WERI-Rb-1 (cell line): Measurements from ENCODE around the gene SSTR3.
"Not testable (repeated sequence)": the region's sequence is repeated elsewhere in the genome, so short reads cannot be mapped to it uniquely, and the experiment has no call there.

Experiments used
- DNase-seq: peaks from one replicate; pipeline ENCODE4 v3.0.0-alpha.2; 2020
- H3K27ac ChIP-seq: fragments of 250-450 bp; sonication (Bioruptor Pico); 2 replicates; pipeline ENCODE4 v1.5.1; 2020; ENCODE audit warnings: mild to moderate bottlenecking, moderate library complexity
- H3K27me3 ChIP-seq: fragments of 250-450 bp; sonication (Bioruptor Pico); 2 replicates; pipeline ENCODE4 v1.5.1; 2021; ENCODE audit warnings: mild to moderate bottlenecking, low read depth, moderate library complexity; ENCODE audit not compliant: insufficient read depth, severe bottlenecking
- H3K36me3 ChIP-seq: fragments of 250-450 bp; sonication (Bioruptor Pico); 2 replicates; pipeline ENCODE4 v1.5.1; 2020; ENCODE audit warnings: mild to moderate bottlenecking, moderate library complexity
- H3K4me3 ChIP-seq: 2 replicates; pipeline ENCODE4 v1.5.1; 2011; ENCODE audit warnings: low read depth, mild to moderate bottlenecking, control low read depth, low read length
- H3K9me3 ChIP-seq: fragments of 250-450 bp; sonication (Bioruptor Pico); 2 replicates; pipeline ENCODE4 v1.5.1; 2021; ENCODE audit warnings: mild to moderate bottlenecking, moderate library complexity; ENCODE audit not compliant: severe bottlenecking
- CTCF ChIP-seq: IDR thresholded peaks from 2 replicates; pipeline ENCODE4 v1.5.1; 2011; ENCODE audit warnings: low read depth, mild to moderate bottlenecking, control low read depth, inconsistent platforms, low read length

Gene SSTR3

DNA sequence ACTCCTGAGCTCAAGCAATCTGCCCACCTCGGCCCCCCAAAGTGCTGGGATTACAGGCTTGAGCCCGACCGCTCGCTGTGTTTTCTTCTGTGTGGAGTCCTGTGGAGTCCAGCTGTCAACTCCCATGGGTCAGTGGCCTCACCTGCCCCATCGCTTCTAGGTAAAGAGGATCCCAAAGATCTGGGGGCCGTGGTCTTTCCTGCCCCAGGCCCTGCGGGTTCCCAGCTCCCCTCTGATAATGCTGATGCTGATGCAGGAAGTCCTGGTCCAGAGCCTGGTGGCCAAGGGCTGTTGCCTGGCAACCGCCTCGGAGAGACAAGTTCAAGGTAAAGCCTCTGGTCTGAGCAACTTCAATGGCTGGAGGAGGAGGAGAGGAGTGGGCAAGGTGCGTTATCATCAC lies 9.6 kb downstream of the SSTR3 start:
- DNase-seq = no peak
- H3K36me3 ChIP-seq = no peaks in the 10 kb centered on the region
- H3K27me3 ChIP-seq = no peaks in the 10 kb centered on the region
- TF ChIP-seq CTCF = no peak
- no peaks in the 10 kb centered on the region for H3K9me3 ChIP-seq
- no peak overlapping the region for H3K27ac ChIP-seq
- no peak overlapping the region for H3K4me3 ChIP-seq

DNA sequence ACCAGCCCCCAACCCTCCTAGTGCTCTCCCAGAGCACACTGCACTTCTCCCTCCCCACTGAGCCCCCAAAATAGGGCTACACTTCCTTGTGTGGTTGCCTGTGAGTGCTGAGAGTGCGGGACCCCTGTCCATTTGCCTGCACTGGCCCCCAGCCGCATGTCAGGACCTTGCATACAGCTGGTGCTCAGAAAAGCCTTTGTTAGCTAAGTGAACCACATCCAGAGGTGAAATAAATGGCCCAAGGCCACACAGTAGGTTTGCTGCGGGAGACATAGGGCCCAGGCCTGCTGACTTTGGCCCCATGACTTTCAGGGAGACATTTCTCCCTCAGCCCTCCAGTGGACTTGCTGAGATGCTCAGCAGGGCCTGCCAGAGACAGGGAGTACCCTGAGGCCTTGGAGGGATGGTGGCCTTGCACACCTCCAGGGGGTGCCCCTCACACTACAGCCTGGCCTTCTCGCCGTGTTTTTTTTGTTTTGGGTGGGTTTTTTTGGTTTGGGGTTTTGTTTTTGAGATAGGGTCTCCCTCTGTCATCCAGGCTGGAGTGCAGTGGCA lies 10.2 kb downstream of the SSTR3 start:
- no peak overlapping the region for H3K27ac ChIP-seq
- H3K36me3 ChIP-seq = no peaks in the 10 kb centered on the region
- H3K4me3 ChIP-seq = no peak overlapping the region
- no peak for TF ChIP-seq CTCF
- no peak for DNase-seq
- H3K27me3 ChIP-seq = no peaks in the 10 kb centered on the region
- H3K9me3 ChIP-seq = no peaks in the 10 kb centered on the region

DNA sequence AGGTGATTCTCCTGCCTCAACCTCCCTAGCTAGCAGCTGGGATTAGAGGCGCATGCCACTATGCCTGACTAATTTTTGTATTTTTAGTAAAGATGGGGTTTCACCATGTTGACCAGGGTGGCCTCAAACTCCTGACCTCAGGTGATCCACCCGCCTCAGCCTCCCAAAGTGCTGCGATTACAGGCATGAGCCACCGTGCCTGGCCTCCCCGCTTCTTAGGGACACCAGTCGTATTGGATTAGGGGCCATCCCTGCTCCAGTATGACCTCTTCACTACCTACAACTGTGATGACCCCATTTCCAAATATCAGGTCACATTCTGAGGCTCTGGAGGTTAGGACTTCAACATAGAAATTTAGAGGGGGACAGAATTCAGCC lies 10.8 kb downstream of the SSTR3 start:
- not testable (repeated sequence) for H3K9me3 ChIP-seq, DNase-seq, H3K27me3 ChIP-seq, H3K36me3 ChIP-seq, H3K4me3 ChIP-seq, H3K27ac ChIP-seq

- no peaks in the 10 kb centered on the region for H3K36me3 ChIP-seq
- no peak overlapping the region for H3K27ac ChIP-seq
- no peak for TF ChIP-seq CTCF
- DNase-seq = no peak
- H3K9me3 ChIP-seq = no peaks in the 10 kb centered on the region
- H3K27me3 ChIP-seq = no peaks in the 10 kb centered on the region
- H3K4me3 ChIP-seq = no peak overlapping the region
Observed at GRCh38 chr22:37199760-37200108, 12.5 kb downstream of the SSTR3 start.

- no peaks in the 10 kb centered on the region for H3K9me3 ChIP-seq
- peak; percentile 98 for DNase-seq
- no peaks in the 10 kb centered on the region for H3K36me3 ChIP-seq
- peak; percentile 92 for TF ChIP-seq CTCF
- H3K27me3 ChIP-seq = no peaks in the 10 kb centered on the region
- peak overlapping the region; percentile 89 for H3K27ac ChIP-seq
- peak overlapping the region; percentile 90 for H3K4me3 ChIP-seq
Observed at GRCh38 chr22:37199103-37199759, 13.0 kb downstream of the SSTR3 start.

DNA sequence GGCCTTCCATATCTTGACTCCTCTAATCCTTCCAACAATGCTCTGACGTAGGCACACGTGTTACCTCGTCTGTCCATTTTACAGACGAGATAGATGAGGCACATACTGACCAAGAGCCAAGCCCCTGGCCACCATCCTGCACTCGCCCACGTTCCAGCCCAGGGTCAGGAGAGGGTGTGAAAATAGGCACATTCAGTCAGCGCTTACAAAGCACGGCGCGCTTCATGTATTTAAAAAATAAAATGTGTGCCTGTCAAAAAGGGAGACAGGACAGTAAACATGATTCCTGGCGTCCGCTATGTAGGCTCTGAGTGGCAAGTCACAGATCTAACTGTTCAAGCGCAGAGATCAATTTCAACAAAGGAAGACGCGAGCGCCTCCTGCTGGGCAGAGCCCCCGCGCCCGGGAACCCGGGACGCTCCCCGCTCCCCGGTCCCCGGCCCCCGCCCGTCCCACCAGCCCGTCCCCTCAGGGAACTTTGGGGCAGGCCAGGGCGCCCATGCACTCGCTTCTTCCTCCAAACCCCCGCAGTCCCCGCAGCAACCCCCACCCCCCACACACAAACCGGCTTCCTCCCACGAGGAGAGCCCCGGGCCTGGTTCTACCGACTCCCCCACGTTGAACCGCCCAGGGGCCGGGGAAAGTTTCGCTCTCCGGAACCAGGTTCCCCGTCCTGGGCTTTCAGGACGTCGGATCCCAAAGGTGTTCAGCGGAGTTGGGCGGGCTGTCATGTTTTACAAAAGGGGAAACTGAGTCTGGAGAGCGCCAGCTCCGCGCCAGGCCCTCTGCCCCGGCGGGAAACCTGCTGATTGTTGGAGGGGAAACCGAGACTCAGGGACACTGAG lies 13.8 kb downstream of the SSTR3 start:
- peak overlapping the region; percentile 89 for H3K27ac ChIP-seq
- TF ChIP-seq CTCF = peak; percentile 81
- DNase-seq = peak; percentile 81
- H3K36me3 ChIP-seq = no peaks in the 10 kb centered on the region
- H3K27me3 ChIP-seq = no peaks in the 10 kb centered on the region
- H3K4me3 ChIP-seq = peak overlapping the region; percentile 90
- no peaks in the 10 kb centered on the region for H3K9me3 ChIP-seq
